Measurements from ENCODE around the gene SCARB2.

The SCARB2 gene

DNA sequence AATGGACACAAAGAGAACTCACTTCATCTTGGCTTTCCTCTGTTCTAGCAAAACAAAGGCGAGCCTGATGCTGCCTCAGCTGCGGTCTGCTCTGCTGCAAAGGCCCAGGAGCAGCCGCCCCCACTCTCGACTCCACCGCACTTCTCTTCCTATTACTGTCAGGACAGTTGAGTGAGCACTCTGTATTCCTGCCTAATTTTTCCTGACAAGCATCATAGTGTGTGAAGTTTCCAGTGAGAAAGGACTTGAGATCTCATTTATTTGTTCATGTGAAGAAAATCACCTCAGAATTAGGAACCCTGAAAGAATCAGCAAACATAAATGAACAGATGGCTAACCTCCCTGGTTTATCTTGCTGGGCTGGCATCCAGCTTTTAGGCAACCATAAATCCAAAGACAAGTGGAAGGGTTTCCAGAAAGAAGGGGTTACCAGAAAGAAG lies 15.6 kb downstream of the SCARB2 start:
- peak; percentile 84 to 90 for DNase-seq

- DNase-seq: no peak
Observed at GRCh38 chr4:76197031-76197743, 16.4 kb downstream of the SCARB2 start.

GRCh38 chr4:76196376-76196775 lies 17.2 kb downstream of the SCARB2 start:
- no peak for DNase-seq

DNA sequence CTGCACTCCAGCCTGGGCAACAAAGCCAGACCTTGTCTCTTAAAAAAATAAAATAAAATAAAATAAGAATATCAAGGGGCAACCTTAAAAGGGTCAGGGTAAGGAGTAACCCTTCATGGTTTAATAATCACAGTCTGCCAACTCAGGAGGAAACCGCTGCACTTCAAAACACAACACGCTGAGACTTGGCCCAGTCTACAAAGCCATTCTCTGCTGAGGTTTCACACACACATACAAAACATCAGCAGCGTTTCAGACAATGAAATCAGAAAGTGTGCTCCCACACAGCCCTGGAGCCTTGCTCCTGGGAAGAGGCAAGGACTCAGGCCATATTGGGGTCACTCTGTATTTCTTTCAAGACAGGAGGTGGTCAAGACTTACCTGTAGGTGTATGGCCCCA lies 18.3 kb downstream of the SCARB2 start:
- no peak for DNase-seq

DNA sequence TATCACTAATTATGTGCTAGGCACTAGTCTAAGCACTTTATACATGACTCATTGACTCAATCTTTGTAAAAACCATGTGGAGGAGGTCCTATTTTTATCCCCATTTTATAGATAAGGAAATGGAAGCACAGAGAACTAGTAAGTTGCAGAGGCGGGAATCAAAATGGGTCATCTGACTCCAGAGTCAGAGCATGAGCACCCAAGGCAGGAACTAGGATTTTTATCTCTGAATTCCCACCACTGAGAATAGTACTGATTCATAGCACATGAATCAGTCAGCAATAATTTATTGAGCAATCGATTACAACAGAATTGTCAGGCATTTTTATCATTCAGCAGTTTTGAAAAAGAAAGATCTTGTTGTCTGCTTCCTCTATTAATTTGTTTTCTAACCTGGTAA lies 19.3 kb downstream of the SCARB2 start:
- no peak for DNase-seq

DNA sequence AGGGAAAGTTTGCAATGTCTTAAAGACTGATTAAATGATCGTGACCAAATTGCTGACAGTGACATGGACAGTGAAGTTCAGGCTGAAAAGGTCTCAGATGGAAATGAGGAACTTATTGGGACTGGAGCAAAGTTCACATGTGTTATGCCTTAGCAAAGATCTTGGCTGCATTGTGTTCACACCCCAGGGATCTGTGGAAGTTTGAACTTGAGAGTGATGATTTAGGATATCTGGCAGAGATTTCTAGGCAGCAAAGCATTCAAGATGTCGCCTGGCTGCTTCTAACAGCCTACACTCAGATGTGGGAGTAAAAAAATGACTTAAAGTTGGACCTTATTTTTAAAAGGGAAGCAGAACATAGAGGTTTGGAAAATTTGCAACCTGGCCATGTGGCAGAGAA lies 21.4 kb downstream of the SCARB2 start:
- no peak for DNase-seq

DNA sequence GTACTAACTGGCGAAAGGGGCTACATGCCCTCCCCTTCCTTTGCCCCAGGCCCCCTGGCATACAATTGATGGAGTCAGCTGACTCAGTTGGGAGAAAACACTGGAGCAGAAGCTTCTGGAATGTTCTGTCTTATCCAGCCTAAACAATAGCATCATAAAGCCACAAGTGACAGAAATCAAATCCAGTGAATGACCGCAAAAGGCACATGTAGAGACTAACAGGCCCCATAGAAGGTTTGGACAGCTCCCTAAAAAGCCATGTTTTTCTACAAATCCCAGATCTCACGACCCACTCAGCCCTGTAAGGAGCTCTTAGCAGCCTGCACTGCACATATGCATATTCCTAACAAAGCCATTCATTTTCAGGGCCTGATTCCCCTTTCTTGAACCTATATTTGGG lies 25.1 kb downstream of the SCARB2 start:
- DNase-seq: no peak

- no peak for DNase-seq
Observed at GRCh38 chr4:76188149-76188548, 25.5 kb downstream of the SCARB2 start.

GRCh38 chr4:76187152-76187551 lies 26.5 kb downstream of the SCARB2 start:
- no peak for DNase-seq

DNA sequence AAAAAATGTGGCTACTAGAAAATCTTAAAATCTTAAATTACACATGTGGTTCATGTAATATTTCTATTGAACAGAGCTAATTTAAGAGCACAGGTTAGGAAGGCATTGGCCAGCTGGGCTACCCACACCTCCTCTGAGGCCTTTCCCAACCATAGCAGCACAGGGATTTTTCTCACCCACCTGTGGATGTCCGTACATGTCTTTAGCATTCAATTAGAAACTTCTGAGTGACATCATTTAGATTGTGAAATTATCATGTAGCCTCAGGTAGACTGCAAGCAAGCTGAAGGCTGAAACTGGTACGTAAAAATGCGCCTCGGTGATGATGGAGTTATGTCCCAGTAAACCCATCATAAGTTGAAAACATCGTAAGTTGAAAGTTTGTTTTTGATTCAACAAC lies 31.2 kb downstream of the SCARB2 start:
- no peak for DNase-seq

DNA sequence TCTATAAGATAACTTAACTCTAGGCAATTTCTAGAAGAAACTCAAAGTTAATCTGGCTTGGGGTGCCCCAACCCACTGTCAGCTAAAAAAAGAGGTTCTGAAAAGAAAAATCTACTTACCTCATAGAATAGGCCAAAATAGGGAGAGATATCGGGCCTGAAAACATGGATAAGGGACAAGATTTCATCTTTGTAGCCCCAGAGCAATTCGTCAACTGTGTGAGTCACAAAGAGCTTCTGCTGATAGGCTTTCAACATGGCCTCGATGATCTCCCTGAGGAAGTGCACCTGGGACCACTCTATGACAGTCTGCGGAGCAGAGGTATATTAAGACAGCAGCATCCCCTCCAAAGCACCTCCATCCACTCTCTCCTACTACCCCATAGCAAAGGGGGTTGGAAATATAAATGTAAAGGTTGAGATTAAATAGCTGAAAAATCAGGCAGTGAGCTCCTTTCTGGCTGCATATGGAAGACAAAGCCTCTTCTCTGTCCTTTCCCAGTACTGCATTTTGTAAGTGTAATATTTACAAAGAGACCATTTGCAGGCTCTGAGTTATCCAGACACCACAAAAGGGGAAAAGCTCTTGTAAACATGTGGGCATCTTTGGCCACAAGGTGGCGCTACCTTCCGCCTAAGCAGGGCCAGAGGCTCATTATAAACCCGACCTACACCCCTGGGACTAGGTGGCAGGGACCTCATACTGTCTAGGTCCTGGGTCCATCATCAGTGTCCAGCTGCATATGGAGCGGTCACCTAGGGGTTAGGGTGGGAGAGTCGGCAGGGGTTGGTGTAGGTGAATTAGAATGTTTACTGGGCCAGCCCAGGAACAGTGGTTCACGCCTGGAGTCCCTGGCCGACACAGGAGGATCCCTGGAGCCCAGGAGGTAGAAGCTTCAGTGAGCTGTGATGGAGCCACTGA lies 34.0 kb downstream of the SCARB2 start:
- DNase-seq: peak; percentile 72 to 75

DNA sequence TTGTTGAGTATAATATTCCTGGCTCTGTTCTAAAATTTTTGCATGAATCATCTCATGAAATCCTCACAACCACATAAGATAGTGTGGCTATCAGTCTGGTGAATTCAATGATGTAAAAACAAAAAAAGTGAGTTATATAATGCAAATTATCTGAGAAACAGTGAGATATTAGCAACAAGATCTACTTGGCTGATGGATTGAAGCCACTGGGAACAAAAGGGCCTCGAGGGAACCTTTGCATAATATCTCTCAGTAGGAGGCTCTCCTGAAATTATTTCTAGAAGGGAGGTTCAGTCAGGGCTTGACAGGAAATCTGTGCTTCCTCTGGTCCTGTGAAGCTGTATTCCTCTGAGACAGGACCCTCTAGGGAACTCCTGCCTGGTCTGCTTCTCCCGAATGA lies 35.3 kb downstream of the SCARB2 start:
- no peak for DNase-seq

GRCh38 chr4:76177709-76178108 lies 35.9 kb downstream of the SCARB2 start:
- DNase-seq: no peak

DNA sequence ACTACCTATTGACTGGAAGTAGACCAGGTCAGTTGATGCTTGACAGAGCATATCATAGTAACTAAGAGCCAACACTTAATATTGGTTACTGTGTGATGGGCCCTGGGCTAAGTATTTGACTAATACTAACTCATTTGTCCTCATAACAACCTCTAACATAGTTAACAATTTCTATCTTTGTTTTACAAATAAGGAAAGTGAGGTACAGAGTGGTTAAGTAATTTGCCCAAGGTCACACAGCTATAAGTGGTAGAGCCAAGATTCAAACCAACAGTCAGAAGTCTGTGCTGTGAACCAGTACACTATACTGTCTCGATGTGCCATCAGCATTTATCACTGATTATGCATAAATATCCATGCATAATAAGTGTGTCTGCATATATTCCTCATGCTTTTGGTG lies 38.3 kb downstream of the SCARB2 start:
- no peak for DNase-seq

DNA sequence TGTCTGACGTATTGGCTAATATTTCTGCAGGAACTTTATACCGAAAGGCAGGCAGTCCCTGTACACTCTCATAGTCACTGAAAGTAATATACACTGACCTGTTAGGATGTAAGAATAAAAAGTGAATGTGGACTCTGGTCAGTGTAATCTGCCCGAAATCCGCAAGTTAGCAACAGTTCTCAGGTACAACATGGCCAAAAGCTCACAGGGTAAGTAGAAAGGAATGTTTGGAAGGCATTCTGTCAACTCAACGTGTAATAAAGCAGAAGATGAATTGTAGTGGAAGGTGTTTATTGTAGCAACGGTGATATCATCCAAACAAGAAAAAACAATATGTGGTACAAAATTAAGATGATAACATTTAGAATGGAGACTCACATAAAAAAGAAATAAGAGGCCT lies 39.4 kb downstream of the SCARB2 start:
- DNase-seq: no peak

DNA sequence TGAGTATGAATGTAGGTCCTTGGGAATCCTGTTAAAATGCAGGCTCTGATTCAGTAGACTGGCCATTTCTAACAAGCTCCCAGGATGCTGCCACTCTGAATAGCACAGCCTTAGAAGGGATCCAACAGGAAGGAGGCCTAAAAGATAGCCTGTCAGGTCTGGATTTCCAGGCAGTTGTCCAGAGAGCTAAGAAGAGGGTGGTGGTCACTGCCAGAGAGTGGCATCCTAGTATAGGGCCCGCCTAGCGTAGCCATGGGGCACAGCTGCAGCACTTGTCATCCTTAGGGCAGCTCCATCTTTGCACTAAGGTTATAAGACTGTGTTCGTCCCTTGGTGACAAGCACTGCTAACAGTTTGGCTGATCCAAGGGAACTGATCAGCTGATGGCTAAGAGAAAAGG lies 44.9 kb downstream of the SCARB2 start:
- no peak for DNase-seq

- no peak for DNase-seq
Observed at GRCh38 chr4:76166480-76166879, 47.1 kb downstream of the SCARB2 start.

GRCh38 chr4:76160355-76160754 lies 53.3 kb downstream of the SCARB2 start:
- DNase-seq: no peak

- peak in 1 of 2 experiments; percentile 4 for DNase-seq
Observed at GRCh38 chr4:76156635-76157034, 57.0 kb downstream of the SCARB2 start.

DNA sequence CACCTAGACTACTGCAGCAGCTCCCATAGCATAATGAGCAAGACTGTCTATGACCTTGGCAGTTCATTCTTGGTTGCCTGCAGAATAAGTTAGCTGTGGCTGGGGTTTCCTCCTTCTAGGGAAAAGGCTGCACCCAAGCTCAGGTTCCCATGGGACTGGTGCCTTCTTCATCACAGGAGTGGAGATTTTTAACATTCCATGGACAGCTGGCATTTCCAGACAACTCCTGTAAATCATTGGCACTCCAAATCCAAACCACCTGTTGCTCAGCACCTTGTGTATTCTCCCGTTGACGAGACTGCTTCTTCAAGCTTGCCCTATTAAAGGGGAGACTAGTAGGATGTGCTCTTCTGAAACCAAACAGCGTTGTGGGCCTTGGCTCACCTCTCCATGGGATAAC lies 57.6 kb downstream of the SCARB2 start:
- no peak for DNase-seq

DNA sequence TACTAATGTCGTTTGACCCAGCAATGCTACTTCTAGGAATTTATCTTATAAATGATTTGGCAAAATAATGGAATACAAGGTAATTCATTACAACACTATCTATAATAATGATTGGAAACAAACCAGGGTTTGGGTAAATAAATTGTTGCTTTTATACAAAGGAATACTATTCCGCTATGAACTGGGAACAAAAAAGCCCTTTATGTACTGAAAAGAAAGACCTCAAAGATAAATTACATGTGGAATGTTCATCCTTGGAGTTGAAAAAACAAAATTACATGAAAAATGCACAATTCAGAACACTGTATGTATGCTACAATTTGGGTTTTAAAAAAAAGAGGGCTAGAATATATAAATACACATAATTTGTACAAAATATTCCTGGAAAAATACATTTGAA lies 60.3 kb downstream of the SCARB2 start:
- no peak for DNase-seq

DNA sequence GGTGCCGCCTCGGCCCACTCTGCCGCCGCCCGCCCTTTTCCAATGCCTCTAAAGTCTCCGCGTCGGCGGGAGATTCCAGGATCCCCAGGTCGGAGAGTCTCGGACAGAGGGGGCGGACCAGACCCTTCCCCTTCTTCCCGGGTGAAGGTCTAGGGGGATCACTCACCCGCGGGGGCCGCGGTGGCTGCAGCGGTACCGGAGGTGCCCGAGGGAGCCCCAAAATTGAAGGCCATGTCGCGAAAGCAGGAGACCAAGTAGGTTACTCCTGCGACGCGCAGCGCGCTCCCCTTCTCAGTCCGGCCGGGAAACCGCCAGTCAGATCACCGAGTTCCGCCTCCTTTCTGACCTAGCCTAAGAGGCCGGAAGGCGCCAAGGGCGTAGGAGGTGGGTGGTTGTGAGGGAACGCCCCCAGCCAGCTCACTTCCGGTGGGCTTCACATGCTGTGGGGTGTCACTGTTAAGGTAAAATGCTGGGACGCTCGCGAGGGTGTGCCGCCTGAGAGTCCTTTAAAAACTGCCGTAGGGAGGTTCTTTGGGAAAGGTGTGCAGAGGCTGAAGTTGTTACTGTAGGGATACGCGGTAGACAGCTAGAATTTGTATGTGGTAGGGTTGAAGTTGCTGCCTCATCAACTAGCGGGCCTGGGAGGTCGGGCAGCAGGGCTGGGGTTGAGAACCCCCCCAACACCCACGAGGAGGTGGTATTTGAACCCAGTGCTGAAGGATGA lies 65.3 kb downstream of the SCARB2 start, which contains the start of gene NUP54:
NUP54 (minus strand) TSS at position 256 of the 724 bp plus-strand sequence; CDS start at position 233, 23 bp downstream.
- peak; percentile 92 to 94 for DNase-seq

DNA sequence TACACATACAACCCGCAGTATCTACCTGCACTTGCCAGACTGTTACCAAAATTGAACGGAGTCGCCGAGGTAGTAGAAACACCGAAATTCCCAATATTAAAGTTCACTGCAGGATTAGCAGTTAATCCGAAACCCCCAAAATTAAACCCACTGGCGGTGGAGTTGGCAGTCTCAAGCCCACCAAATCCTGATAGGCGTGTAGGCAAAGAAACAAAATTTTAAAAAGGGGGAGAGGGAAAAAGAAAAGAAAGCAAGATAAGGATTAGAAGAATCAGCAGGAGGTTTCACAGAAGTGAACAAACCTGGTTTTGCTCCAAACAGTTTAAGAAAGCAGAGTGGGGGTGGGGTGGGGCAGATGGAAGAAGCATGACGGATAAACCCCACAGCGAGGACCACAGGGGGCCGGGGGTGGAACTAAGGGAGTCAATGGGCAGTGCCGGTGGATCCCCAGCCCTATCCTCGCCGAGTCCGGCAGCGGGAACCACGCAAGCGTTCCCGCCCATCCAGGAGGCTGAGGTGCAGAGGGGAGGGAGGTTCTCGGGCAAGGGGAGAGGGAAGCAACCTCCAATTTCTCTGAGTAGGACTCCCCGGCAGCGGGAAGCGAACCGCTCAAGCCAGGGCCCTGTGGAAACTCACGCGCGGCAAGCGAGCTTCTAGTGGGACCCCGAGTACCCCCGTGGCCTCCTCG lies 66.0 kb downstream of the SCARB2 start:
- DNase-seq: peak; percentile 65 to 67
